Measurements from ENCODE around the gene DHRSX.

Gene DHRSX

GRCh38 chrX:2497961-2498780 lies 2.6 kb downstream of the DHRSX start:
- Mint-ChIP-seq H3K9me3 (no peaks in the 10 kb centered on the region), H3K27ac (peak overlapping the region; percentile 79), H3K4me3 (peak overlapping the region; percentile 80), H3K36me3 (ENCODE audit: low read depth) (peaks cover 13% of the 10 kb centered on the region), H3K27me3 (no peaks in the 10 kb centered on the region), H3K4me1 (peaks cover 28% of the 10 kb centered on the region)
- ATAC-seq = no peak
- no peak for DNase-seq

- Mint-ChIP-seq H3K9me3 (no peaks in the 10 kb centered on the region), H3K27ac (no peak overlapping the region), H3K27me3 (no peaks in the 10 kb centered on the region), H3K4me1 (peaks cover 28% of the 10 kb centered on the region), H3K4me3 (no peak overlapping the region), H3K36me3 (ENCODE audit: low read depth) (peaks cover 16% of the 10 kb centered on the region)
- DNase-seq (no peak), ATAC-seq (no peak)
Measured at GRCh38 chrX:2495595-2495994, 5.2 kb downstream of the DHRSX start.

DNA sequence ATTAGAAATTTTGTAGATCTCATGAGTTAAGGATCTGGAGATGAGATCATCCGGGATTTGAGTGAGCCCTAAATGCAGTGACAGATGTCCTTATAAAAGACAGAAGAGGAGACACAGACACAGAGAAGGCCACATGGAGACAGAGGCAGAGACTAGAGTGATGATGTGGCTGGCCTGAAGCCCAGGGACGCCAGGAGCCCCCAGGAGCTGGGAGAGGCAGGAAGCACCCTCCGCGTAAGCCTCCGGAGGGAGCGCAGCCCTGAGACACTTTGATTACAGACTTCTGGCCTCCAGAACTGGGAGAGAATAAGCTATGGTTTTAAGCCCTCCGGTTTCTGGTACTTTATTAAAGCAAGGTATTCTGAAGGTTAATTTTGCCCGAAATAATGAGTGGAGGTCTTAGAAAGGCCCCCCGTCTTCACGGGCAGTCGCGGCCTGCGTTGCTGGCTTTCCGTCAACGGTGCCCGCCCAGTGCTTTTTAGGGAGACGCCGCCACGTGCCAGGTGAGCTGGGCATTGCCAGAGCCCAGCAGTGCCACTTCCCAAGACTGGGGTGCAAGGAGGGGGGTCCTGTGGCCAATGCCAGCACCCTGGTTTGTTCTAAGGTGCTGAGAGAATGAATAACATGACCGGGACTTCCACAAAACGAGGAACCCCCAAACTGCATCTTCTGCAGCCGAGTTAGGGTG lies 8.1 kb downstream of the DHRSX start:
- H3K4me3 Mint-ChIP-seq = no peak overlapping the region
- peaks cover 7% of the 10 kb centered on the region for H3K4me1 Mint-ChIP-seq
- H3K9me3 Mint-ChIP-seq = no peaks in the 10 kb centered on the region
- no peak for DNase-seq
- peaks cover 20% of the 10 kb centered on the region for H3K36me3 Mint-ChIP-seq (ENCODE audit: low read depth)
- peak overlapping the region; percentile 3 for H3K27ac Mint-ChIP-seq
- ATAC-seq = no peak
- no peaks in the 10 kb centered on the region for H3K27me3 Mint-ChIP-seq

GRCh38 chrX:2490634-2491033 lies 10.1 kb downstream of the DHRSX start:
- no peaks in the 10 kb centered on the region for H3K4me1 Mint-ChIP-seq
- H3K9me3 Mint-ChIP-seq = no peaks in the 10 kb centered on the region
- no peaks in the 10 kb centered on the region for H3K27me3 Mint-ChIP-seq
- no peak overlapping the region for H3K27ac Mint-ChIP-seq
- ATAC-seq (no peak), DNase-seq (no peak)
- H3K4me3 Mint-ChIP-seq = no peak overlapping the region
- H3K36me3 Mint-ChIP-seq (ENCODE audit: low read depth) = peaks cover 23% of the 10 kb centered on the region

DNA sequence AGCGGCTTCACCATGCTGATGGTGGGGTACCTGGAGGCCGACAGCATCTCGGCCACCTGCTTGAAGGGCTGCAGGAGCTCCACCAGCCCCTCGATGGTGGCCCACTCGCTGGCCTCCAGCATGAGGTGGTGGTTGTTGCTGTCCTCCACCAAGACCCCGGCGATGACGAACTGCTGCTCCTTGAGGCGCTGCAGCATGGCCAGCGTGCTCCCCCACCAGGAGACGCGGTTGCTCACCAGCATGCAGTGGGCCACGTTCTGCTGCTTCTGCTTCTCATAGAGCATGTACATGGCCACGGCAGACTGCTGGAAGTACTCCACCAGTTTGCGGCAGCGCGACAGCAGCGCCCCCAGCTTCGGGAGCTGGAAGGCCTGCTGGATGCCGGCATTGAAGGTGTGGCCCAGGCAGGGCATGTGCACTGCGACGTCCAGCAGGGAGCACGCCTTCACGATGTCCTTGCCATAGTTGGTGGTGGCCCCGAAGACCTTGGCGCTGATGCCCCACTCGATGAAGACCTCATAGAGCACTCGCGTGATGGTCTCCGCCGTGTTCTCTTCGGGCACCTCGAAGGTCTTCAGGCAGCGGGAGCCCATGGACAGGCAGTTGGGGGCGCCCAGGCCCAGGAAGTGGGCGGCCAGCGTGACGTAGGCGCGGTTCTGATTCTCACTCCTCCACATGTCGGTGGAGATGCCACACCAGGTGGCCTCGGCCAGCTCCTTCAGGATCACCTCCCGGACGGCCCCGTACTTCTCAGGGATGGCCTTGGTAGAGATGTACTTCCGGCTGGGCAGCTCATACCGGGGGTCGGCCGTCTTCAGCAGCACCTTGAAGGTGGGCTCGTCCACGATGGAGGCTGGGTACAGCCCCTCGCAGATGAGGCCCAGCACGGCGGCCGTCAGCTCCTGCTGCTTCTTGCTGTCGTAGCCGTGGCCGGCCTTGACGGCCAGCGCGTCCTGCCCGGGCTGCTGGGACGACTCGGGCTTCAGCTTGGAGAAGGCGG lies 11.0 kb downstream of the DHRSX start:
- Mint-ChIP-seq H3K27me3 (no peaks in the 10 kb centered on the region), H3K27ac (no peak overlapping the region)
- ATAC-seq = no peak

DNA sequence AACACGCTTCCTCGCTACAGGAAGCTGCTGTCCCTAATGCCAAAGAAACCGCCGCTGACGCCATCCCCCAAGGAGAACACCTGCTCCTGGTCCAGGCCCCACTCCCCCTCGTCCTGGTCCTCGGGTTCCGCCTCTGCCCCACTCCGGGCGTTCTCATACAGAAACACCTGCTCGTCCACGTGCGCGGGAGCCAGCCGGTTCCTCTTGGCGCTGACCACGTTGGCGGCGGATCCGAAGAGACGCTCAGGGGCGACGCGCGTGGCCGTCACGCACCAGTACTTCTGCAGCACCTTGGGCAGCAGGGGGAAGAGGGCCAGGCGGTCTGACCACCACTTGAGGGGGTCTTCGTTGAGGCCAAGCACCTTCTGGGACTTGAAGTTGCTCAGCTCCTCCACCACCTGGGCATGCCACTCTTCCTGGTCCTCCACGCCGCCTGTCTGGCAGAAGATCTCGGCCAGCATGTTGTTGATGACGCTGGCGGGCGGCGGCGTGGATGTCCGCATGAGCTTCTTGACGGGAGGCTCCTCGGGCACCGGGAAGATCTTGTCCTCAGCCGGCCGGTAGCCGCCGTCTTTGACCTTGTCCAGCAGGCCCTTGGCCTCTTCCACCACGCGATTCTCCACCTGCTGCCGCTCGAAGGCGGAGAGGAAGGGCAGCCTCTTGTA lies 12.0 kb downstream of the DHRSX start:
- no peak for ATAC-seq
- Mint-ChIP-seq H3K4me1 (no peaks in the 10 kb centered on the region), H3K4me3 (no peak overlapping the region), H3K9me3 (no peaks in the 10 kb centered on the region), H3K27ac (no peak overlapping the region), H3K27me3 (no peaks in the 10 kb centered on the region), H3K36me3 (ENCODE audit: low read depth) (peaks cover 22% of the 10 kb centered on the region)
- DNase-seq = no peak

More for the DNA sequence above, 11.0 kb downstream of the DHRSX start:
- H3K36me3 Mint-ChIP-seq (ENCODE audit: low read depth) = peaks cover 22% of the 10 kb centered on the region
- no peak overlapping the region for H3K4me3 Mint-ChIP-seq
- H3K9me3 Mint-ChIP-seq = no peaks in the 10 kb centered on the region
- H3K4me1 Mint-ChIP-seq = no peaks in the 10 kb centered on the region
- DNase-seq = no peak

- Mint-ChIP-seq H3K4me3 (no peak overlapping the region), H3K27ac (no peak overlapping the region)
Measured at GRCh38 chrX:2487366-2487765, 13.4 kb downstream of the DHRSX start.

DNA sequence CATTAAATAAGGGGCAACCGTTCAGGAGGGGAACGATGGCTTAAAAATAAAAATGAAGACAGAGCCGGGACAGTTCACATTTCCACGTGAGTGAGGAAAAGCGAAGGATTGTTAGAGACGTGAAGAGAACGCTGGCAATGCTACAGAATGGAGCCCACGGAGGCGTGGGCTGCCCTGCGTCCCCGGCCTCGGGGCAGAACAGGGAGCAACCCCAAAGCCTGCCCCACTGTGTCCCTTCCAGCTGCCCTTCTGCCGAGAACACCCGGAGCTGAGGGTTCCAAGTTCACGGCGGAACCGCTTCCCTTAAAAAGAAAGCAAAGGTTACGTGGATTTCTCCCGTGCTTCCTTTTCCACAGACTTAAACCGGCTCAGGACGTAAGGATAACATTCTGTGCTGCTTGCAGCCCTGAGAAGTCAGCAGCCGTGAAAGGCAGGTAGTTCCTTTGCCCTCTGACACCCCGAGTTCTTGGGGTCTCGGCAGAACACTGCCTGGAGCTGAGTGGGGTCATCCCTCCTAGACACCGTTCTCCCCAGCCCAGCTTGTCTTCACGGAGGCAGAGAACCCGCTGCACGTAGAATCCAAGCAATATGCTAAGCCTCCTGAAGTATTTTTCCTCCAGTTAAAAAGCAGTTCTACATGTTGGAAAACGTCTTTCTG lies 14.2 kb downstream of the DHRSX start:
- H3K4me3 Mint-ChIP-seq = no peak overlapping the region
- no peaks in the 10 kb centered on the region for H3K4me1 Mint-ChIP-seq
- no peaks in the 10 kb centered on the region for H3K9me3 Mint-ChIP-seq
- ATAC-seq (no peak), DNase-seq (no peak)
- no peaks in the 10 kb centered on the region for H3K27me3 Mint-ChIP-seq
- H3K36me3 Mint-ChIP-seq (ENCODE audit: low read depth) = peaks cover 22% of the 10 kb centered on the region
- H3K27ac Mint-ChIP-seq = no peak overlapping the region

More at GRCh38 chrX:2487366-2487765, 13.4 kb downstream of the DHRSX start:
- H3K36me3 Mint-ChIP-seq (ENCODE audit: low read depth) = peaks cover 22% of the 10 kb centered on the region
- DNase-seq (no peak), ATAC-seq (no peak)
- no peaks in the 10 kb centered on the region for H3K9me3 Mint-ChIP-seq
- no peaks in the 10 kb centered on the region for H3K4me1 Mint-ChIP-seq
- no peaks in the 10 kb centered on the region for H3K27me3 Mint-ChIP-seq

GRCh38 chrX:2485789-2486345 lies 14.9 kb downstream of the DHRSX start:
- no peak for ATAC-seq
- H3K4me1 Mint-ChIP-seq = no peaks in the 10 kb centered on the region
- DNase-seq = no peak
- no peak overlapping the region for H3K27ac Mint-ChIP-seq
- H3K36me3 Mint-ChIP-seq (ENCODE audit: low read depth) = peaks cover 22% of the 10 kb centered on the region
- H3K9me3 Mint-ChIP-seq = no peaks in the 10 kb centered on the region
- no peak overlapping the region for H3K4me3 Mint-ChIP-seq
- no peaks in the 10 kb centered on the region for H3K27me3 Mint-ChIP-seq

DNA sequence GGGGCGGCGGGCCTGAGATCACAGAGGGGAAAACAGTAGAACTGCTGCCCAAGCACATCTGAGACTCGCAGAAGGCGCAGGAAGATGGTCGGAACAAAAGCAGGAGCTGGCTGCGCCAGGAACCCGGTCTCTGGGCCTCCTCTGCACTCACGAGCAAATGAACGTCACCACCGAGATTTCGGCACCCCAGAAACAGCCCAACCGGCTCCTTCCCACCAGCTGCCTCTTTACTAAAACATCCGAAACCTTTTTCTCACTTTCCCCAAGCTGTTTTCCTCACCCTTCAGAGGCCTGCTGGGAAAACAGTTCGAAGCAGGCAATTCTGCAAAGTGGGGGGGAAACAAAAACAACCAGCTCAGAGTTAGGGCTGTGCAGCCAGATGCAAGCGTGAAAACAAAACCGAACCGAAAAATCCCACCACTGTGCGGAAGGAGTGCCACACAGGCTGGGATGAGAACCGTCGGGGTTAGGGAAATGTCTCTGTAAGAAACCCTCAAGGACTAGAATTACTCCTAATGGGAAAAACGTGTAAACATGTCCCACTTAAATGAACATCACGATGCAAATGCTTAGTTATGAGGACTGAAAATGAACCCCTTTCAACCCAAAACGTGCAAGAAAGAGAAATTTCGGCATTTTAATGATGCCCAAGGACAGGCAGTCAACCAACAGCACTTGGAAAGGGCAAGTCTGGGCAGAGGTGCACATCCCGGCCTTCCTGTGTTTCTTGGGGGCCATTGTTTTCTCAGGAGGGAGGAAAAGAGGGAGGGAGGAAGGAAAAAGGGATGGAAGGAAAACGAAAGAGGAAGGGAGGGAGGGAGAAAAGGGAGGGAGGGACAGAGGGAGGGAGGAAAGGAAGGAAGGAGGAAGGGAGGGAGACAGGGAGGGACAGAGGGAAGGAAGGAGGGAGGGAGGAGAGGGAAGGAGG lies 15.8 kb downstream of the DHRSX start:
- H3K36me3 Mint-ChIP-seq (ENCODE audit: low read depth) = peaks cover 18% of the 10 kb centered on the region
- no peaks in the 10 kb centered on the region for H3K4me1 Mint-ChIP-seq
- H3K9me3 Mint-ChIP-seq = peaks cover 3% of the 10 kb centered on the region
- no peak overlapping the region for H3K4me3 Mint-ChIP-seq
- DNase-seq = no peak
- no peak for ATAC-seq
- H3K27ac Mint-ChIP-seq = no peak overlapping the region
- no peaks in the 10 kb centered on the region for H3K27me3 Mint-ChIP-seq

- no peak for DNase-seq
- no peaks in the 10 kb centered on the region for H3K4me1 Mint-ChIP-seq
Measured at GRCh38 chrX:2484256-2484655, 16.5 kb downstream of the DHRSX start.

GRCh38 chrX:2483398-2484060 lies 17.2 kb downstream of the DHRSX start:
- Mint-ChIP-seq H3K27ac (no peak overlapping the region), H3K4me1 (no peaks in the 10 kb centered on the region), H3K9me3 (peaks cover 6% of the 10 kb centered on the region), H3K27me3 (no peaks in the 10 kb centered on the region), H3K36me3 (ENCODE audit: low read depth) (peaks cover 20% of the 10 kb centered on the region), H3K4me3 (no peak overlapping the region)
- ATAC-seq (no peak), DNase-seq (no peak)

More at GRCh38 chrX:2484256-2484655, 16.5 kb downstream of the DHRSX start:
- Mint-ChIP-seq H3K4me3 (no peak overlapping the region), H3K9me3 (peaks cover 6% of the 10 kb centered on the region), H3K27ac (no peak overlapping the region), H3K36me3 (ENCODE audit: low read depth) (peaks cover 20% of the 10 kb centered on the region), H3K27me3 (no peaks in the 10 kb centered on the region)
- ATAC-seq = no peak

Measured in activated naive CD8-positive, alpha-beta T cell treated with anti-CD3 and anti-CD28 coated beads, Interleukin-2, amount 50 U/mL, for 24 hours (primary cell).